H1 (cell line): ENCODE measurements around the gene ZFP57. TPM values are rescaled to one million over a fixed set of nuclear protein-coding genes. Genes with fewer than 3 reads are reported as not detected.

Source experiments
- CTCF ChIA-PET: fragments of 300-600 bp; sonication (Branson Sonifier 250); formaldehyde crosslinking; loops from one replicate; lab custom pipeline; 2021; ENCODE audit not compliant: partially characterized antibody; lab: Charles Lee
- POLR2A ChIA-PET: fragments of 300-600 bp; sonication (Branson Sonifier 250); formaldehyde crosslinking; loops from one replicate; lab custom pipeline; 2021; ENCODE audit warnings: inconsistent platforms; ENCODE audit not compliant: partially characterized antibody; lab: Charles Lee
- DNase-seq, 2 experiments: peaks; one replicate each; pipeline versions ENCODE4 v3.0.0 to v3.0.0-alpha.2; 2010 to 2022; ENCODE audit warnings: low spot score in 2 of 2, low read depth in 1 of 2, mixed read lengths in 1 of 2
- FAIRE-seq: peaks from 2 replicates; lab custom pipeline; 2011; peaks lifted over from hg19 to GRCh38; lab: Jason Lieb, UNC
- H2AFZ ChIP-seq: 2 replicates; pipeline ENCODE4 v1.8.1; 2012; ENCODE audit warnings: low read length, inconsistent platforms
- H2AK5ac ChIP-seq: 2 replicates; pipeline ENCODE4 v1.6.1; 2013; ENCODE audit warnings: low read depth, low read length
- H2BK120ac ChIP-seq: replicated peaks from 2 replicates; pipeline ENCODE3; 2013; ENCODE audit warnings: low read depth, low read length, inconsistent platforms
- H2BK12ac ChIP-seq: 2 replicates; pipeline ENCODE4 v1.6.1; 2013; ENCODE audit warnings: low read depth, low read length
- H2BK15ac ChIP-seq: 2 replicates; pipeline ENCODE4 v1.6.1; 2013; ENCODE audit warnings: low read length
- H2BK20ac ChIP-seq: 2 replicates; pipeline ENCODE4 v1.6.1; 2013; ENCODE audit warnings: low read length
- H2BK5ac ChIP-seq: 2 replicates; pipeline ENCODE4 v1.6.1; 2013; ENCODE audit warnings: low read depth, low read length
- H3K14ac ChIP-seq: 2 replicates; pipeline ENCODE4 v1.6.1; 2013; ENCODE audit warnings: inconsistent platforms; ENCODE audit not compliant: insufficient read length
- H3K18ac ChIP-seq: 2 replicates; pipeline ENCODE4 v1.6.1; 2013; ENCODE audit warnings: low read length; ENCODE audit errors: extremely low read depth
- H3K23ac ChIP-seq: 2 replicates; pipeline ENCODE4 v1.6.1; 2013; ENCODE audit warnings: inconsistent platforms; ENCODE audit not compliant: insufficient read length
- H3K23me2 ChIP-seq: 2 replicates; pipeline ENCODE4 v1.6.1; 2013; ENCODE audit warnings: low read depth, low read length
- H3K27ac ChIP-seq: 2 replicates; pipeline ENCODE4 v1.6.1; 2011; ENCODE audit warnings: low read depth, low read length, inconsistent platforms
- H3K27me3 ChIP-seq, 4 experiments: replicated peaks in 1 of 4; 1 replicate in 1 of 4; 2 replicates in 3 of 4; pipeline versions ENCODE4 v1.6.1 to v1.8.1; 2011 to 2013; ENCODE audit warnings: low read length in 3 of 4, mild to moderate bottlenecking in 3 of 4, inconsistent platforms in 2 of 4, mixed read lengths in 2 of 4, moderate library complexity in 1 of 4; ENCODE audit not compliant: control insufficient read depth in 3 of 4, insufficient read depth in 3 of 4; ENCODE audit errors: extremely low read depth in 1 of 4
- H3K36me3 ChIP-seq, 4 experiments: 2 replicates each; pipeline versions ENCODE4 v1.6.1 to v1.8.1; 2011 to 2013; ENCODE audit warnings: mild to moderate bottlenecking in 4 of 4, low read length in 3 of 4, moderate library complexity in 2 of 4, control low read depth in 1 of 4, inconsistent platforms in 1 of 4; ENCODE audit not compliant: insufficient read depth in 4 of 4, control insufficient read depth in 2 of 4
- H3K4ac ChIP-seq: replicated peaks from 2 replicates; pipeline ENCODE3; 2013; ENCODE audit warnings: low read length, low read depth, mixed read lengths, inconsistent platforms; ENCODE audit not compliant: insufficient read length
- H3K4me1 ChIP-seq, 4 experiments: replicated peaks in 1 of 4; 1 replicate in 1 of 4; 2 replicates in 3 of 4; pipeline versions ENCODE4 v1.6.1 to v1.8.1; 2011 to 2013; ENCODE audit warnings: low read length in 3 of 4, inconsistent platforms in 2 of 4, mixed read lengths in 1 of 4; ENCODE audit not compliant: insufficient read depth in 4 of 4, control insufficient read depth in 3 of 4
- H3K4me2 ChIP-seq, 2 experiments: 2 replicates each; pipeline versions ENCODE4 v1.6.1 to v1.8.1; 2011 to 2013; ENCODE audit warnings: low read depth in 2 of 2, low read length in 2 of 2, control low read depth in 1 of 2, inconsistent platforms in 1 of 2, mild to moderate bottlenecking in 1 of 2; ENCODE audit not compliant: insufficient read depth in 1 of 2
- H3K4me3 ChIP-seq, 4 experiments: fragments of 200-600, 300-600 bp in 1 of 4; sonication (generic), shearing (Covaris generic), sonication (Bioruptor Twin) in 1 of 4; 2 replicates each; pipeline versions ENCODE4 v1.5.1 to v1.8.1; 2011 to 2016; ENCODE audit warnings: low read length in 4 of 4, low read depth in 3 of 4, control low read depth in 2 of 4, inconsistent platforms in 2 of 4, mild to moderate bottlenecking in 2 of 4, mixed read lengths in 1 of 4, moderate library complexity in 1 of 4; ENCODE audit not compliant: insufficient read depth in 2 of 4; ENCODE audit errors: extremely low read depth in 1 of 4
- H3K56ac ChIP-seq: replicated peaks from 2 replicates; pipeline ENCODE3; 2013; ENCODE audit warnings: low read depth, mild to moderate bottlenecking, mixed read lengths, low read length, inconsistent platforms; ENCODE audit not compliant: insufficient read length
- H3K79me1 ChIP-seq: 2 replicates; pipeline ENCODE4 v1.6.1; 2013; ENCODE audit warnings: low read depth, low read length, control low read depth
- H3K79me2 ChIP-seq, 2 experiments: 2 replicates each; pipeline versions ENCODE4 v1.6.1 to v1.8.1; 2012 to 2013; ENCODE audit warnings: low read length in 2 of 2, mild to moderate bottlenecking in 2 of 2, inconsistent platforms in 1 of 2; ENCODE audit not compliant: insufficient read depth in 2 of 2, control insufficient read depth in 1 of 2
- H3K9ac ChIP-seq, 4 experiments: replicated peaks in 1 of 4; 1 replicate in 1 of 4; 2 replicates in 3 of 4; pipeline versions ENCODE4 v1.6.1 to v1.8.1; 2011 to 2013; ENCODE audit warnings: low read depth in 3 of 4, low read length in 3 of 4, control low read depth in 2 of 4, mild to moderate bottlenecking in 2 of 4, moderate library complexity in 2 of 4, inconsistent platforms in 1 of 4; ENCODE audit errors: extremely low read depth in 1 of 4
- H3K9me3 ChIP-seq, 2 experiments: 2 replicates each; pipeline versions ENCODE4 v1.6.1 to v1.8.1; 2012 to 2013; ENCODE audit warnings: mild to moderate bottlenecking in 2 of 2, moderate library complexity in 2 of 2, control low read depth in 1 of 2, inconsistent platforms in 1 of 2, low read depth in 1 of 2, low read length in 1 of 2, mixed read lengths in 1 of 2; ENCODE audit not compliant: insufficient read depth in 2 of 2
- H4K20me1 ChIP-seq, 2 experiments: replicated peaks in 1 of 2; 2 replicates each; pipeline versions ENCODE3 to v1.8.1; 2011 to 2013; ENCODE audit warnings: inconsistent platforms in 2 of 2, low read length in 2 of 2, mild to moderate bottlenecking in 1 of 2; ENCODE audit not compliant: insufficient read depth in 2 of 2, control insufficient read depth in 1 of 2
- H4K5ac ChIP-seq: 2 replicates; pipeline ENCODE4 v1.6.1; 2013; ENCODE audit warnings: low read length, low read depth, mixed read lengths, inconsistent platforms; ENCODE audit not compliant: insufficient read length
- H4K8ac ChIP-seq: 2 replicates; pipeline ENCODE4 v1.8.0; 2013; ENCODE audit warnings: mild to moderate bottlenecking, moderate library complexity, low read length, inconsistent platforms; ENCODE audit not compliant: insufficient read depth; ENCODE audit errors: extremely low read depth
- H4K91ac ChIP-seq: replicated peaks from 2 replicates; pipeline ENCODE3; 2013; ENCODE audit warnings: low read length, mixed read lengths, inconsistent platforms; ENCODE audit not compliant: insufficient read length
- CBX5 ChIP-seq: fragments of 300-800, 300-1000 bp; sonication (generic); IDR thresholded peaks from 2 replicates; pipeline ENCODE4 v1.7.1; 2016; ENCODE audit warnings: antibody characterized with exemption, low read length, low read depth
- CBX8 ChIP-seq: fragments of 300-800, 300-1000 bp; sonication (generic); IDR thresholded peaks from 2 replicates; pipeline ENCODE4 v1.7.1; 2016; ENCODE audit warnings: low read depth, low read length, borderline replicate concordance
- RNF2 ChIP-seq: fragments of 200-900, 300-1000 bp; sonication (generic); IDR thresholded peaks from 2 replicates; pipeline ENCODE4 v1.7.1; 2016; ENCODE audit warnings: borderline replicate concordance, low read depth, mild to moderate bottlenecking, antibody characterized with exemption, low read length; ENCODE audit not compliant: poor library complexity, severe bottlenecking; ENCODE audit errors: missing control alignments
- SIRT6 ChIP-seq: IDR thresholded peaks from one replicate; pipeline ENCODE4 v1.7.1; 2012; ENCODE audit warnings: low read length, inconsistent platforms
- polyA plus RNA-seq, 7 experiments: library from polyadenylated mRNA; depleted of rRNA in 3 of 7; stranded (reverse) in 5 of 7; unstranded in 2 of 7; fragments of >200 nt in 5 of 7; fragments of 200-250 nt in 2 of 7; gene quantifications; 1 replicate in 5 of 7; 2 replicates in 1 of 7; 4 replicates in 1 of 7; pipeline versions ENCODE4 v1.2.1 to v1.2.3, GENCODE V29; 2011 to 2013; ENCODE audit warnings: missing spikeins in 2 of 7, mixed read lengths in 2 of 7
- total RNA-seq: library from RNA; stranded (reverse); fragmentation: NEBNext Ultra II Directional; extraction: Animal tissue kit (Norgen Biotek cat#: 25700); gene quantifications from 2 replicates; pipeline ENCODE4 v1.2.1, GENCODE V29; 2021

ZFP57 gene
- total and polyA plus RNA-seq, 2 of the 8 experiments (the other 6 are each of a cell fraction or from before 2014, with no cell fraction given), result 0.85 to 1.2 TPM

GRCh38 chr6:29728875-29729270, 47.9 kb upstream of the ZFP57 start:
- H2AFZ ChIP-seq, result no peak overlapping the region
- no peaks in the 10 kb centered on the region for H3K79me1 ChIP-seq
- no peak overlapping the region for H4K8ac ChIP-seq
- H4K91ac ChIP-seq, result no peak overlapping the region
- H3K27ac ChIP-seq, result no peak overlapping the region
- peaks cover 0 to 6% (median under 1%) of the 10 kb centered on the region in 4 experiments; a peak in 3 of 7 replicates for H3K4me1 ChIP-seq
- no peak overlapping the region for H3K4ac ChIP-seq
- no peak overlapping the region for H2BK5ac ChIP-seq
- FAIRE-seq (no peak), DNase-seq (no peak)
- no peak overlapping the region for H3K14ac ChIP-seq
- ChIA-PET POLR2A (no interaction called here), CTCF (interaction anchor here (2.6 to 3.5 kb wide), 3 partner anchors 9 to 106 kb away, joined by 10 to 19 read pairs (median 18); no protein-coding TSS in a partner anchor)
- H4K5ac ChIP-seq, result no peak overlapping the region
- no peak overlapping the region for H3K4me3 ChIP-seq
- no peaks in the 10 kb centered on the region for H3K79me2 ChIP-seq
- H3K23ac ChIP-seq, result no peak overlapping the region
- H3K27me3 ChIP-seq, result peaks cover 7 to 19% (median 17%) of the 10 kb centered on the region in 4 experiments
- H3K4me2 ChIP-seq, result no peak overlapping the region
- H2BK15ac ChIP-seq, result no peak overlapping the region
- peaks cover 4% of the 10 kb centered on the region; the same call in 1 of the 2 replicates for H3K23me2 ChIP-seq
- no peaks in the 10 kb centered on the region for H3K9me3 ChIP-seq
- no peak overlapping the region for H3K18ac ChIP-seq
- H3K36me3 ChIP-seq, result no peaks in the 10 kb centered on the region
- H2BK12ac ChIP-seq, result no peak overlapping the region
- no peak overlapping the region for H2BK120ac ChIP-seq
- peaks cover 0 to 1% of the 10 kb centered on the region in 2 experiments for H4K20me1 ChIP-seq
- H2BK20ac ChIP-seq, result no peak overlapping the region
- H2AK5ac ChIP-seq, result no peak overlapping the region
- no peak overlapping the region for H3K9ac ChIP-seq
- H3K56ac ChIP-seq, result no peak overlapping the region
- TF ChIP-seq CBX5 (no peak), CBX8 (no peak), RNF2 (no peak), SIRT6 (no peak)
